Ishikawa (cell line): ENCODE measurements around the gene SCGB3A2.

Source experiments
- CEBPB ChIP-seq: IDR thresholded peaks from 2 replicates; pipeline ENCODE4 v1.6.1; 2012
- USF1 ChIP-seq: IDR thresholded peaks from 2 replicates; pipeline ENCODE4 v1.6.1; 2012

- TF ChIP-seq USF1 = no peak
- no peak for TF ChIP-seq CEBPB
These were observed 39.7 kb downstream of the SCGB3A2 start for GRCh38 chr5:147918101-147918685.
